Activated T-helper 1 cell treated with Interleukin-2 at 50 U/mL for 16 hours (primary cell): Measurements from ENCODE around the gene SIRT2.
A peak's percentile ranks its signal among the peaks of the same experiment; 100 is the strongest.
"Not testable (repeated sequence)": the region's sequence is repeated elsewhere in the genome, so short reads cannot be mapped to it uniquely, and the experiment has no call there.

Experiments used
- DNase-seq: peaks from one replicate; pipeline ENCODE4 v3.0.0-alpha.2; 2020; ENCODE audit warnings: low read depth

SIRT2 gene

DNA sequence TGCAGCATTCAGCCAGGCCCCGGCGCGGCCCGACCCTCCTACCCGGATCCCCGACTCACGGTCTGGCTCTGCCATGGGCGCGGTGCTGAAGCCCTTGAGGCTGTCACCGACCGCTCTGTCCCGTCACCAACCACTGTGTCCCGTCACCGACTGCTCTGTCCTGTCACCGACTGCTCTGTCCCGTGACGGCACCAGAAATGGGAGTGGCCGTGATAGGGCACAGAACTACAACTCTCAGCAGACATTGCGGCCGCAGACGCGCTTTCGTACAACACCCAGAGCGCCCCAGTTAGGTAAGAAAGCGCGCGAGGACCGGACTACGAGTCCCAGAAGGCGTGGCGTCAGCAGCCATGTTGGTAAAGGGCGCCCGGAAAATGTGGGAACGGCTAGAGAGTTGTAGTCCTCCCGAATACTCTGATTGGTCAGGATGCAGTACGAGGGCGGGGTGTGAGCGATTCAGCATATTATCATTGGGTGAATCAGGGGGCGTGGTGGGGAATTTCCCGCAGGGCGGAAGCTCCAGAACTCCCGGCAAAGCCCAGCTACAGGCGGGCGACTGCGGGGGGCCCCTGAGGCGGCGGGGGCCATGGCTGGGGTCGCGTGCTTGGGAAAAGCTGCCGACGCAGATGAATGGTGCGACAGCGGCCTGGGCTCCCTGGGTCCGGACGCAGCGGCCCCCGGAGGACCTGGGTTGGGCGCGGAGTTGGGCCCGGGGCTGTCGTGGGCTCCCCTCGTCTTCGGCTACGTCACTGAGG lies at the start of gene SIRT2, which contains the start of gene NFKBIB:
Gene SIRT2 (minus strand): TSS at position 172 of the 755 bp plus-strand sequence. CDS start 97 bp downstream, at position 75.
Gene NFKBIB (plus strand): TSS at position 523 of the 755 bp plus-strand sequence. CDS start 64 bp downstream, at position 587.
- peak; percentile 98 for DNase-seq

- DNase-seq, result no peak
Observed at GRCh38 chr19:38946229-38947010, 47.0 kb upstream of the SIRT2 start.

GRCh38 chr19:38945562-38946228 lies 46.3 kb upstream of the SIRT2 start:
- DNase-seq, result no peak

DNA sequence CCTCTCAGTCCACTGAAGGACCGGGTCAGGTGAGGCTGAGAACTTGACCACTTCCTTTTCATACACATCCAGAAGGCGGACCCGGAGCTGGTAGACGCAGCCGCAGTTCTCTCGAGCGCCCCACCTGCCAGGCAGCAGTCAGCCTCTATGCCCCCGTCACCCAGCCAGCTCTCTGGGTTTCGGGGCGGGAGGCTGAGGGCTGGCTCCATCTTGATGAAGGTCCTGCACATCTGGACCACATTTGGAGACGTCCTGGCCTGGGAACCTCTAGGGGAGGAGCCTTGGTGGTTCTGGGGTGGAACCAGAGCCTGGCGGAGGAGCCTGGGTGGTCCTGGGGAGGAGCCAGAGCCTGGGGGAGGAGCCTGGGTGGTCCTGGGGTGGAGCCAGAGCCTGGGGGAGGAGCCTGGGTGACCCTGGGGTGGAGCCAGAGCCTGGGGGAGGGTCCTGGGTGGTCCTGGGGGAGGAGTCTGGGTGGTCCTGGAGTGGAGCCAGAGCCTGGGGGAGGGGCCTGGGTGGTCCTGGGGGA lies 45.6 kb upstream of the SIRT2 start:
- no peak for DNase-seq

DNA sequence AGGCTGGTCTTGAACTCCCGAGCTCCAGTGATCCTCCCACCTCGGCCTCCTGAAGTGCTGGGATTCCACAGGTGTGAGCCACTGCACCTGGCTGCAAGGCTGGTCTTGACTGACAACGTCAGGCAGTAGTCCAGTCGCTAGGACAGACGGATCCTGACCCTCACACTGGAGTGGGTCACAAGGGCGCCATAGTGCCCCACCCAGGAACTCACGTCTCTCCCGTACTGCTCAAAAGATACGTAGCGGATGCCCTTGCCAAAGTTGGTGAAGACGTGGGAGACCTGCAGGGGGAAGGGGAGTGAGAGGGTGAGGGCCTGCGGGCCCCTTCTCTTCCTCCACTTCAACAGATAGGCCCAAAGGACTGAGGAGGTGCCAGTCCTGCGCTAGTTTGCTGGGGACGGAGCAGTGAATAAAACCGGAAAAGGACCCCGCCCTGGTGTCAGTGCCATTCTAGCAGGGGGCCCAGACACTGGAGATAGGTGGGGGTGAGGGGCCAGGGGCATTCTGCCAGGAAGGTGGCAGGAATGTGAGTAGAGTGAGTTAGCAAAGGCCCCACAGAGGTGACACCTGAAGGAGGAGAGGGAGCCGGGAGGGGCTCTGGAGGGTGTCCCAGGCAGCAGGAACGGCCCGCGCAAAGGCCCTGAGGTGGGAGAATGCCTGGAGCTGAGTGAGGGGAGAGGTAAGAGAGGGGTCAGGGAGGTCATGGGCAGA lies 43.2 kb upstream of the SIRT2 start:
- DNase-seq, result no peak

- no peak for DNase-seq
Observed at GRCh38 chr19:38941979-38942378, 42.6 kb upstream of the SIRT2 start.

GRCh38 chr19:38941466-38941865 lies 42.0 kb upstream of the SIRT2 start:
- not testable (repeated sequence) for DNase-seq

DNA sequence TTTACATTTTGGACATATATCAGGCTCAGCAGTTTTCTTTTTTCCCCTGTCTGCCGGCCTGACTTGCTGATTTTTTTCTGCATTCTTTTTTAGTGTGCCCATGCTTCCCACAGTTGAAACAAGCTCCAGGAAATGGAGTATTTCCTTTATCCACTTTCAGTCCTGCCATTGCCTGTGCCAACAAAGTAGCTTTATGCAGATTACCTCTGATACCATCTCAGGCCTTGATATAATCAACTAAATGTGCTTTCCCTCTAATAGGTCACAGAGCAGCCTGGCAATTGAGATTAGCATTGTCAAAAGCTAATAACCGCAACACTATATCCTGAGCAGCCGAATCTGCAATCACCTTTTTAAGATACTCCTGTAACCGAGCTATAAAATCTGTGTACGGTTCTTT lies 40.5 kb upstream of the SIRT2 start:
- no peak for DNase-seq

- no peak for DNase-seq
Observed at GRCh38 chr19:38933544-38933943, 34.1 kb upstream of the SIRT2 start.

- DNase-seq, result no peak
Observed at GRCh38 chr19:38932425-38933179, 33.2 kb upstream of the SIRT2 start.

- no peak for DNase-seq
Observed at GRCh38 chr19:38931521-38931793, 32.0 kb upstream of the SIRT2 start.

DNA sequence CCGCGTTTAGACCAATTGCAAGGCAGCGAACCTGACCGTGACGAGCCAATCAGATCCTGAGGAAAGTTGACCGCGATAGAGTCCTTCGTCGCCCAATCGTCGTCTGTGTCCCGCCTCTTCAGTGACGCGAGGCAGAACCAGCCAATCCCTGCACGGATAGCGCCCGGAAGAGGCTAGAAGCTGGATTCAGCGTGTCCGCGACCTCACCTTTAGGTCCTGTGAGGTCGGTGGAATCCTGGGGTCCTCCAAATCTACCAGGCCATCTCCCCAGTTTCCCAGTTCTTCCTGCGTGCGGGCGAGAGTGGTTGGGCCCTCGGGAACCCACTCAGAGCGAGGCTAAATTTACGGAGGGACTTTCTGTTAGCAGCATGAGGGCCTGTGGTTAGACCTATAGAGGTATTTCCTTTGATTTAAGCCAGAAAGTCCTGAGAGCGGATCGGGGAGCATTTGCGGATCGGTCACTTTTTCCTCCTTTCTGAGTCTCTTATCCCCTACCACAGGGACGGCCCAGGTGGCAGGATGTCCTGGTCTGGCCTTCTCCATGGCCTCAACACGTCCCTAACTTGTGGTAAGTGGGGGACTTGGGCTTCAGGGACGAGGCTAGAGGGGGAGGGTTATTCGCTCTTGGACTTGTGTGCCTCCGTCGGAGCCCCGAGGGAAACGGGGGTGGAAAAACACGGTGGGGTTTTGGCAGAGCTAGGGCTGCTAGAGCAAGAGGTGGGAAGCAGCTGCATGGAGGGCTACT lies 31.5 kb upstream of the SIRT2 start, which contains the start of gene MRPS12:
Gene MRPS12 (plus strand): TSS at position 169 of the 745 bp plus-strand sequence. CDS start 351 bp downstream, at position 520.
- DNase-seq, result peak; percentile 95

GRCh38 chr19:38929929-38930775 lies 30.7 kb upstream of the SIRT2 start, which contains the start of gene SARS2:
Gene SARS2, minus strand, starts transcription at chr19:38930763. Its CDS starts 27 bp downstream, at chr19:38930736.
- DNase-seq, result peak; percentile 88

DNA sequence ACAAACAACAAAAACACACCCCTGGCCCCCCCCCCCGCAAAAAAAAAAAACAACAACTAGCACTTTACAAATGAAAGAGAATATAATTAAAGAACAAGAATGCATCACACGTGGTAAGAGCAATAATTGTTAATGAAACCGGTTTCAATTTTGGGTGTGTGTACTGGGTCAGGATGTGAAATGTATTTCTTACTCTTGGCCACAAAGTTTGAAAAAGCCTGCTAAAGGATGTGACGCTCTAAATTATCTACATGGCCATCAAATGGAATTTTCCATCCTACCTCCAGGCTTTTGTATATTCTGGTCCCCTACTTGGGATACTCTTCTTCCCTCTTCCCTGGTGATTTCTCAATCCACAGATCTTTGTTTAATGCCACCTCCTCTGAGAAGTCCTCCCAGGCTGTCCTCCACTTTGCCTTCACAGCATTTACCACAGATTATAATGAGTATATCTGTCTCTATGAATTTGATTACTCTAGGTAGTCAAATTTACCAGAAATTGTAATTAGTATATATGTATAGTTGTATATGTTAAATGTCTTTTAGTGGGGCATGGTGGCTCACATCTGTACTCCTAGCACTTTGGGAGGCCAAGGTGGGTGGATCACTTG lies 29.1 kb upstream of the SIRT2 start:
- no peak for DNase-seq

DNA sequence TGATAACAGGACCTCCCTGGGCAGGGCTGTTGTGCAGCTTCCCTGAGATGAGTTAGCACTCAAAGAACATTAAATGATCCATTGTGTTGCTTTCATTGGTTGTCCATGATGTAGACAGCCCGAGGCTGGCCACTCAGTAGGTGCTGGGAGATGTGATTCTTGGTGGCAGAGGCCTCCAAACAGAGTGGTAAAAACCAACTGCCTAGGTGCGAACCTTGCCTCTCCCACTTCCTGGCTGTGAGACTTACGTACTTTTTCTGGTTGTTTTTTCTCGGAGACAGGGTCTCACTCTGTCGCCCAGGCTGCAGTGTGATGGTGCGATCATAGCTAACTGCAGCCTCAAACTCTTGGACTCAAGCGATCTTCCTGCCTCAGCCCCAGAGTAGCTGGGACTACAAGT lies 25.0 kb upstream of the SIRT2 start:
- DNase-seq, result no peak

DNA sequence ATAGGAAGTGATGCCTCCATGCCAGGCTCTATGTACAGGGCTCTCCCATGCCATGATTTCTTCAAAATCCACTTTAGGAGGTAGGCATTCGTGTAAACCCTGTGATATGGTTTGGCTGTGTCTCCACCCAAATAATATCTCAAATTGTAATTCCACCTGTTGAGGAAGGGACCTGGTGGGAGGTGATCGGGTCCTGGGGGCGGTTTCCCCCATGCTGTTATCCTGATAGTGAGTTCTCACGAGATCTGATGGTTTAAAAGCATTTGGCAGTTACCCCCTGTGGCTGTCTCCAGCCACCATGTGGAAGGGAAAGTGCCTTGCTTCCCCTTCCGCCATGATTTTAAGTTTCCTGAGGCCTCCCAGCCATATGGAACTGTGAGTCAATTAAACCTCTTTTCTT lies 23.1 kb upstream of the SIRT2 start:
- DNase-seq, result no peak

DNA sequence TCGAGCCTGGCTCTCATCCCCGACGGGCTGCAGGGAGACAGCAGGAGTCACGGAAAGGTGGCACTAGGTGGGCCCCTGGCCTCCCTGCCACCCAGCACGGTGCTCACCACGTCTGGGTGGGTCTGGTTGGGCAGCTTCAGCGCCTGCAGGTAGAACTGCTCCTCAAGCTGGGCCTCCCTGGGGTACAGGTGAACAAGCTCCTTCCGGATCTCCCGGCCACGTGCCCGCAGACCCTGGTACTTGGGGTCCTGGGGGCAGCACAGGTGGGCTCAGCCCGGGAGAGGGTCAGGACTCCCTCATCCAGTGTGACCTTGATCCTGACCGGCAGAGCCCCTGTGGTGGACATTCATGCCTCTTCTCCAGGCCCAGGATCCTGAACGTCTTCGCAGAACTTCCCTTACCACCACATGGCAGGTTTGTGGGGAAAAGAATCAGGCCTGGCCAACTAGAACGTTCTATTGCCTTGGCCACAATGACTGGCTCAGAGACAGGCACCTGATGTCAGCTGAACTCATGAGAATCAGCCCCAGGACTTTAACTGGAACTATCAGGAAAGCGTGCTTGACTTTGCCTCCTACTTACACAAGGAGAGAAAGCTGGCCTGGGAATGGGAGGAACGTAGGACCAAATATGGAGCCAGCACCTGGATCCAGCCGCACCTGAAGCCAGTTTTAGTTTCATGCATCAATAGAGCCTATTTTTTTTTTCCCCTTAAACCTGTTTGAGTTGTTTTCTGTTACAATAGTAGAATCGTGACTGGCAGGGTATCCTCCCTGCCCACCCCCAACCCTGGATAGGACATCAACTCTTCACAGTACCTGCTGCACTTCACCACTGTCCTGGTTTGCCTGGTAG lies 22.2 kb upstream of the SIRT2 start:
- no peak for DNase-seq
